GM18870 (cell line): Measurements from ENCODE around the gene HCFC2.
"Not testable (repeated sequence)": the region's sequence is repeated elsewhere in the genome, so short reads cannot be mapped to it uniquely, and the experiment has no call there.

ENCODE experiments used
- ATAC-seq: cut with Tn5 transposase; IDR thresholded peaks from one replicate; pipeline ENCODE4 v1.9.1; 2021; ENCODE audit warnings: moderate library complexity; ENCODE audit not compliant: unreplicated experiment

HCFC2 gene

DNA sequence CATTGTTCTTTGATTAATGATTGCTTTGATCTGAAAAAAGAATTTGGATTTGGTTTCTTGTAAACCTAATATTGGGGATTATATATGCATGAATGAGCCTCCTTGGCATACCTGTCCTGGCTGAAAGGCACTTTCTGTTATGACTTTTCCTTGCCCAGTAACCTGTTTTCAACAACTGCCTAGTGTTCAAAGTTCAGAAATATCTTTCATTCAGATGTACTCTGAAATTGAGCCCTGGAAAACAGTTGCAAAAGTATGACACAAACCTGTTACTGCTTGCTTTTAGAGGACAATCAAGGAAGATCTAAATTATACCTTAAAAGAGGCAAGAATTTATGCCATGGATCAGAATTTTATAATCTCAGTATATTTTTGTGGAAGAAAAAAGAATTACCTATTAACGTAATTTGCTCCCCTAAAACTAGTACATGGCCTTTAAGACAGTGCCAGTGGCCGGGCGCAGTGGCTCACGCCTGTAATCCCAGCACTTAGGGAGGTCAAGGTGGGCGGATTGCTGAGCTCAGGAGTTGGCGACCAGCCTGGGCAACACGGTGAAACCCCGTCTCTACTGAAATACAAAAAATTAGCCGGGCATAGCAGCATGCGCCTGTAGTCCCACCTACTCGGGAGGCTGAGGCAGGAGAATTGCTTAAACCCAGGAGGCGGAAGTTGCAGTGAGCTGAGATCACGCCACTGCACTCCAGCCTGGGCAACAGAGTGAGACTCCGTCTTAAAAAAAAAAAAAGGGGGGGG, 50.7 kb downstream of the HCFC2 start:
- ATAC-seq = not testable (repeated sequence)

DNA sequence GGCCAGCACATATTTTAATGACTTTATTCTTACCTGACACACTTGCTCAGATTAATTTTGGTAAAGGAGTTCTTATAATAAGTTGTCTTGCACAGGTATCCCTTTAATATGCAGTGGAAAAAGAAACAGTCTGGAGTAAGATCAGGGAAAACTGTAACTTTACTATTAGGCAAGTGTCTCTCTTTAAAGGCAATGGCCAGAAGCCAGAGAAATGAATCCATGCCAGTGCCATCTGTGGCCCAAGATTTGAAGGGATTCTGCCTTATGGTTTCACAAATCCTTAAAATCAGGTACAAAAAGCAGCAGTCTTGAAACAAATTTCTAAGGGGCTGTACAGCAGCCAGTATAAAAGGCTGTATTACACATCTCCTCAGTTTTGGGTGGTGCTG, 51.2 kb downstream of the HCFC2 start:
- no peak for ATAC-seq

DNA sequence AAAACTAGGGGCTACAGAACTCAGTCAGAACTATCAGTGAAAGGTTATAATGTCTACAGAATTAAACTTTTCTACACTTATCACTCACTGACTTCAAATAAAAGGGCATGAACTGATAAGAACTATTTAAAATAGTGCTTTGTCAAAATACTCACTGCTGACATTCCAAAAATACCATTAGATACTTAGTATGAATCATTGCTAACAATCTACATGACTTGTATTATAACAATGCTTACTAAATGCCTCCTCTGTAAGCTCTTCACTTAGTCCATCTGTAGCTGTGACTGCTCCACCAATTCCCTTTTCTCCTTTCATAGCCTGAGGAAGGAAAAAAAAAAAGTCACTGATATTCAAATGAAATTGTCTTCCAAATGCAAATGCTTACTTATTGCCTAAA, 56.7 kb downstream of the HCFC2 start:
- ATAC-seq = no peak

DNA sequence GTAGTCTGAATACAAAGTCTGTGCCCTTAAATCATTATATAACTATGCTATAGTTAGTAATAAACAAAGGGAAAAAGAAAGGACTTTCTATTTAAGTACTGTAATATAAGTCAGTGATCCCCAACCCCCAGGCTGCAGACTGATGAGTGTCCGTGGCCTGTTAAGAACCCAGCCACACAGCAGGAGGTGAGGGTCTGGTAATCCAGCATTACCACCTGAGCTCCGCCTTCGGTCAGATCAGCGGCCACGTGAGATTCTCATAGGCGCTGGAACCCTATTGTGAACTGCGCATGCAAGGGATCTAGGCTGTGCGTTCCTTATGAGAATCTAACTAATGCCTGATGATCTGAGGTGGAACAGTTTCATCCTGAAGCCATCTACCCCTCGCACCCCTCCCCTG, 58.0 kb downstream of the HCFC2 start:
- ATAC-seq = no peak

DNA sequence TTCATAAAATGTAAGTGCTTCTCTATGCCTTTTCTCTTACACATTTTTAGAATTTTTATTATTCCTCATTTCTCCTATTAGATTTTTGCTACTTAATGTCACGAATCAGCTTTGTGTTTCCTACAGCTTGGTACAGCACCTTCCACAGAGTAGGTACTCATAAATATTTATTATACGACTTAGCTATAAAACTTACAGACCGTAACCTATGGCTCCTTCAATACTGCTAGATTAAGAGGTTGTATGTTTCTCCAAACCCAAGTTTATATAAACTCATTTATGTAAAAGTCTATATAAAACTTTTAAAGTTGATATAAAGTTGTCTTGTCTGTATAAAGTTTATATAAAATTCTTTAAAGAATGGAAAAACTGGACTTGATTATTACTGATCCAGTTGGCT, 62.2 kb downstream of the HCFC2 start:
- ATAC-seq = no peak

DNA sequence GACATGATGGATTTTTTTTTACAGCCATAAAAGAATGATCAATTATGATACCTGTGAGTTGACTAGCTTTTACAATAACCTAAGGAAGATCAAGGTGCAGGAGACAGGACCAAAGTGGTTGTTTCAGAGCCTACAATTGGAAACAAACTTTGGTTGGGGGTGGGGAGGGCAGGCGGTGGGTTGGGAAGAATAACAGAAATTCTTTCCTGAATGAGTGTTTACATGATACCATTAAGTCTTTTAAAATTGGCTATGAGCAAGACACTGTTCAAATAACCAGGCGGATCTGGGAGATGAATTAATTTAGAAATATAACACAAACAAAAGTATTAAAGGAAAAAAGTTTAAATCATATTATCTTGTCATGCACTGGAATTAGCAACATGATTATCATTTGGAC, 66.4 kb downstream of the HCFC2 start:
- ATAC-seq = no peak

DNA sequence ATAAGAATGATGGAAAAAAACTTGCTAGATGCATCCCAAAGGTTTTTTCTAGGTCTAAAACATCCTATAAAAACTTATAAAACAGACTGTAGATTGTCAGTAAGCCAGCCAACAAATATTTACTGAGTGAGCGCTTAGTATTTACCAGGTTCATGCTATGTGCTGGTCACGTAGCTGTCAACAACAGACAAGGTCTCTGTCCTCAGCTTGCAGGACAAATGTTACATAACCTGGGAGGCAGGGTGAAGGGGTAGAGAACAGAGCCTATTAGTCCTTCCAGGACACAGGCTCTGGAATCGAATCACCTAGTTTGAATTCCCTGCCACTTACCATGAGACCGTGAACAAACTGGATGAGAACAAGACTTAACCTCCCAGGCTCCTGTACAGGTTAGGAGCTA, 67.3 kb downstream of the HCFC2 start:
- ATAC-seq = no peak

DNA sequence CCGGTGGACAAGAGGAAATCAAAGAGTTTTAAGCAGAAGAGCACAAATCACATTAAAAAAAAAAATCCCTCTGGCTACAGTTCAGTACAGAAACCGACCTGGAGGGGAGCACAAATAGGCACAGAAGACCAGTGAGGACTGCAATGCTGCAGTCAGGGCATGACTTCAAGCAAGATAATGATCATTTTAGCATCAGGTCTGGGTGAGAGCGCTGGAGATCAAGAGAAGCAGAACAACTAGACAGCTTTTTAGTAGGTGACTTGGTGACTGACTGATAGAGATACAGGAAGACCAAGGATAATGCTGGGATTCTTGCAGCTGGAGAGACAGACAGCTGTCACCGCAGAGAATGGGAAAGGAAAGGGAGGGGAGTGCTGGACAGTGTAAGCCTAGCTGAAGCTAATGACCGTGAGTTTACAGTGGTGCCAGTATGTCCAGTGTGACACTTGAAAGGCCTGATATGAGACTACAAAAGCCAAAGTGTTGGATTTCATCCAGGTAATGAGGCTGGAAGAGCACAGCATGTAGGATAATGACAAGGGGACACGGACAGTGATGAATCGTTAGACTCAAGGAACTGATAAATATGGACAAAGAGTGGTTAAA, 68.1 kb downstream of the HCFC2 start:
- no peak for ATAC-seq

DNA sequence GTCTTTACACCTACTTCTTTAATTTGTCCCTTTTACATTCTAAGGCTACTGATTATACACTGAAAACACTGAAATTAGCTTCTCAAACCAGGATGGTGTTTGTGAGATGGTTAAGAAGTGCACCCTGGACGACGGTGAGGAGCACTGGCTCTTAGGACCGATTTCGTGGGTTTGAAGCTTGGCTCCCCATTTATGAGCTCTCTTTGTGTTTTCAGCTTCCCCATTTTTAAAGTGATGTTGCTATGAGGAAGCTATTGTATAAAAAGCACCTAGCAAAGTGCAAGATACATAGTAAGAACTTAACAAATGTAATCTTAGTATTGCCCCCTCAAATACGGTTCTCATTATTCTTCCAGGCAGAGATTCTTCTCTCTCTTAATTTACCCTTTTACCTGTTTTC, 69.0 kb downstream of the HCFC2 start:
- no peak for ATAC-seq

DNA sequence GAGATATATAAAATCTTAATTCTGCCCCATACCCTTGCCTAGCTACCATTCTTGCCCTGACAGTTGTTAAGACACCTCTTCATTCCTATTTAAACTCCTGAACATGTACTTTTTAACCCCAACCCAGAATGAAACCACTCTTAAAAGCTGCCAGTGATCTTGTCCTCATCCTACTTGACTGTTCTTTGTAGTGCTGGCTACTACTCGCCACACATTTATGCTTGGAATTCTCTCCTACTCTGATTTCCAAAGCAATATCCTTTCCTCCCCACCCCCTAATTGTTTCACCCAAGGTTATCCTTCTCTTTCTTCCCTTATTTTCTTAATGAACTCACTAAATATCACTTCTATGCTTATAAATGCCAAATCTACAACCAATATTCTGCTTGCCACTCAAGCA, 69.5 kb downstream of the HCFC2 start:
- no peak for ATAC-seq

DNA sequence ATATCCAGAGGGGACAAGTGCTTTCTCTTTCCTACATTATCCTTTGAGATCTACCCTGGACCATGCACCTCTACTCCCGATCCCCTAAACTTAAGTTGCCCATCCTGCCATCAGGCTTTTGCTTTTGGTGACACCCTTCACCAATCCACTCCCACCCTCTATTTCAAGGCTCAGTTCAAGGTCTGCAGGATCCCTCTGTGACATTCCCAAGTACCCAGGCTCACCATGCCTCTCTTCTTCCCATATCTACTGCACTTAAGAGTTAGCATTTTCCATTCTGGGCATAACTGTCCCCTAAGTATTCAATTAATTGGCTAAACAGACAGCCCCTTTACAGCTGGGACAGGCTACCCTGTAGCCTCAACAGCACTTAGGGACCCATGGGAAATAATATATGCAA, 70.6 kb downstream of the HCFC2 start:
- ATAC-seq = no peak

DNA sequence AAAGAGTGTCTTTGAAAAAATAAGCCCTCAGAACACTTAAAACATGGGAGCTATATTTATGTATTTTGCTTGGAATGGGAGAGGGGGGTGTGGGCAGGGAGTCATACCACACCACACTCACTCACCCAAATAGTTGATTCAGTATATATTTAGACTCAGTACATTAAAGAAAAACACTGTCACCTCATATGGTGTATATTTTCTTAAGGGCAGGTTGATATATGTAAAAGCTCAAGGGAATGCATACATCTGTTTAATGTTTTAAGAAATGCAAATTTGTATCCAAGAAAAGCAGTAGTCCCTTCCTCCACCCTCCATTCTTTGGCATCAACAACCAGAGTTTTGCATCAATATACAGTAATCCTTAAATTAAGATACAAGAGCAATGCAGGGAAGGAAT, 72.2 kb downstream of the HCFC2 start:
- no peak for ATAC-seq

DNA sequence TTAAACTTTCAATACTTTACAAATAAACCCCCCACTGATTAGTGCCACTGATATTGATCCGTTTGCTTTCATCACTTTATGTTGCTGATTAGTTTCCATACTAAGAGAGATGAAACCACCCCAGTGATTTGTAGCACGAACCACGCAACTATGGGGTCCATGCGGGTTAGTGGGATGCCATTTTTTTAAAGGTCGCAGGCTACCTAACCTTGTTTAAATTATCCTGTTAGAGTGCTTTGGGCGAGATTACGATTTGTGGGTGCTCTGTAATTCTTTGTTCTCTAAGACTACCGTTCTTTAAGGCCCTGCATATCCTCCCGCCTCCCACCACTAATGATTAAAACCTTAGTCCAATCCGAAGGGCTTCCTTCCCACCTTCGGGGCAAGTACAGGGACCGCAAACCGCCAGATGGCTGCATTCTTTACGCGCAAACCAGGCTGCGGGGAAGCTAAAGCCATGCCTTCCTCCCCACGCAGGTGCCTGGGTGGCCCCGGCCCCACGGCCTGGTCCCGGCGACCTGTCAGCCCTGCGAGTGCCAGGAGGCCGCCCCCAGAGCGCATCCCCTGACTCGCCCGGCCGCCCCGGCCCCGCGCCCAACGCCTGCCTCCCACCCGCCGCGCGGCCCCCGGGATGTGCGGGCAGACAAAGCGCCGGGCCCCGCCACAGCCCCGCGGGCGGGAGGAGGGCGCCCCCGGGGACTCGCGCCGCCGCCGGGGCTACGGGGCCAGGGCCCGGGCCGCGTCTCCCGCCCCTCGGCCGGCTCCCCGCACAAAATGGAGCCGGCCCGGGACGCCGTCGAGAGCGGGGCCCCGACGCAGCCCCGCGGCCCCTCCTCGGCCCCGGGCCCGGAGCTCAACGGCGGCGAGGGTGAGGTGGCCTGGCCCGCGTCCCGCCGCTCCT, 72.9 kb downstream of the HCFC2 start:
- ATAC-seq = no peak

DNA sequence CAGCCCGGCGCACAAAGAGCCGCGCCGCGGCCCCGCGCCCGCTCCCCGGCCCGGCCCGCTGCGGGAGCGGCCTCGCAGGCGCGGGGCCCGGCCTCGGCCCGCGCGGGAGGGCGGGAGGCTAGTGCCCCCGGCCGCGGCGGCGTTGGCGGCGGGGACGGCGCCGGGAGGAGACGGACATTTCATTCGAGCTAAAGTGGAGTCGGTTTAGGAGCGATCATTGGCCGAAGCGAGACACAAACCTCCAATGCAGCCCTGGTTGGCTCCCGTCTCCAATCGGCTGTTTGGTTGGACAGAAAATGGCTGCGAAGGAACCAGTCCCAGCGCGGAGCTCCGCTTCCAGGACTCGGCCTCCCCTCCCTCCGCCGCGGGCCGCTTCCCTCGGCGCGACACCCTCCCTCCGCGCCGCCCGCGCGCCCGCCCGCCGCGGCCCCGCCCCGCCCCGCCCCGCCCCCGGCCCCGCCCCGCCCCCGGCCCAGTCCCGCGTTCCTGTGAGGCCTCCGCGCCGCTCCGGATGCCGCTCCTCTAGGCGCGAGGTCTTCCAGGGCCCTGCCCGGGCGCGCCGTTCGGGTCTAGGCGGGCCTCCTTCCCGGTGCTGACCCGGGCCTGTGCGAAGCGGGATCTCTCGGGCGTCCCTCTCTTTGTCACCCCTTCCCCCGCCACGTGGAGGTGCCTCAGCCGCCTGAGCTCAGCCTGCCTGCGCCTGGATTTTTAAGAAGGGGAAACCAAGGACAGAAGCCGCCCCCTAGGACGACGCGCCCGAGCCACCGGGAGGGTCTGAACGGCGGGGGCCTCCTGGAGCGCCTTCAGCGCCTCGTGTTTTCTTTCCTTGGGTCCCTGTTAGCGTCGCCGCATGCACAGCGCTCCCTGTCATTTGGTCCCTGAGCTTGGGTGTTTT, 73.8 kb downstream of the HCFC2 start, which contains the start of gene NFYB:
NFYB (minus strand) TSS at position 309 of the 895 bp plus-strand sequence. CDS start 2,757 bp downstream, outside the sequence.
- peak; percentile 90 for ATAC-seq

DNA sequence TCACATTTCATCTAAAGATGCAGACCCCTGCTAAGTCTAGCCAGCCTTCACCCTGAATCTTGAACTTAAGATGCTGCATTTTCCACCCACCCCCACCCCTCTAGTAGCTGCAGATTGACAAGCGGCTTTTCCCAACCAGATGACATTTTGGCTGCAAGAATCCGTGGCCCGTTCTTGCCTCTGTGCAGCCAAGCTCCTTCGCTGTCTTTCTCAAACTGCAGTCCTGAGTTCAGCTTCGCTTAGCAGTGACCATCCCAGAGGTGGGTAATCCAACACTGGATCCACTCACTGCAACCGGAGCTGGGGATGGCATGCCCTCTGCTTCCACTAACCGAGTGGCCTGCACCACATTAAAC, 74.4 kb downstream of the HCFC2 start:
- no peak for ATAC-seq

DNA sequence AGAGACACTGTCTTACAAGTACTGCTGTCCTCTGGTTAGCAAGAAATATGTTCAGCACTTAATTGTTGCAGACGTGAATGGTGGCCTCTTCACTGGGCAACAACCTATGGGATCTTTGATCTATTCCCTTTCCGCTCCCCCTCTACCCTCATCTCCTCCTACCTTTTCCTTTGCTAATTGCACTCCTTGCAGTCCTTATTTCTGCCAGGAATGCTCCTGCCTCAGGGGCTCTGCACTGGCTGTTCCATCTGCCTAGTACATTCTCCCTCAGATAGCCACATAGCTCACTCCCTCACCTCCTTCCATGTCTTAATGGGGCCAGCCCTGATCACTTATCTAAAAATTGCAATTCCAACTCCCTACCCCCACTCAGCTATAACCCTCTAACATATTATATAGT, 78.2 kb downstream of the HCFC2 start:
- ATAC-seq = no peak

DNA sequence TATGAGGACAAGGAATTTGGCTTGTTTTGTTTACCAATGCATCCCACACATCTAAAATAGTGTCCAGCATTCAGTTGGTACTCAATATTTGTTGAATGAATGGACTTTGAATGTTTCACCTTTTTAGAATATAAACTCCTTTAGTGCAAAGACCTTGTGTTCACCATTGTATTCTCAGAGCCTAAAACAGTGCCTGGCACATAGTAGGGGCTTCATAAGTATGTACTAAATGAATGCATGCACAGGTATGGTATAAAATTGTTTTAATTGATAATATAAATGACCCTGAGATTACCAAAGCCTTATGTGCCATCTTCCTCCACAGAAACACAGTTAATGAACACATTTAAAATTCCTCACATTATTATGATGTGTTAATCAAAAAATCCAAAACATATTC, 78.7 kb downstream of the HCFC2 start:
- ATAC-seq = no peak

DNA sequence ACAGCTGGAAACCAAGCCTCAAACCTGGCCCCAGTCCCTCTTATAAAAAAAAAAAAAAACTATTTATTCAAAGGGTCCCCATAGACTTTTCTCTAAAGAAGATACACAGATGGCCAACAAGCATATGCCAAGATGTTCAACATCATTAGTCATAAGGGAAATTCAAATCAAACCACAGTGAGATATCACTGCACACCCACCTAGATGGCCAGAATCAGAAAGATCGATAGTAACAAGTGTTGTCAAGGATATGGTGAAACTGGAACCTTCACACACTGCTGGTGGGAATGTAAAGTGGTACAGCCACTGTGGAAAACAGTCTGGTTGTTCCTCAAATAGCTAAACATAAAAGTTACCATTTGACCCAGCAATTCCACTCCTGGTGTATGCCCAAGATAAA, 79.6 kb downstream of the HCFC2 start:
- ATAC-seq = no peak

DNA sequence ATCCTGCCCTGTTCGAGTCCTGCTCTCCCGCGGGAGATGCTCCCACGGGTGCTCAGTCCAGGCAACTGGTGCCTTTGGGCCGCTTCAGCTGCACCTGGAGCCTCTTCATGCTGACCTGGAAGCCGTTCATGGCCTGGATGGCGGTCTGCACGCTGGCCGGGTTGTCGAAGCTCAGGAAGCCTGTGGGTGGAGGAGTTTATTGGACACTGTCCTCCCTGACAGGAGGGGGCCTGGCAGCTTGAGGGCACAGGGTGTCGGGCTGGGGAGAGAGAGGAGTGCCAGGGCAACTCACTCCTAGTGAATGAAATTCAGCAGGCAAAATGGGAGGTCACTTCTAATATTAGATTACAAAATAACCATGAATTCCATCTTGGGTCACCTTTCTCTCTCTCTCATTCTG, 83.0 kb downstream of the HCFC2 start:
- ATAC-seq = no peak

DNA sequence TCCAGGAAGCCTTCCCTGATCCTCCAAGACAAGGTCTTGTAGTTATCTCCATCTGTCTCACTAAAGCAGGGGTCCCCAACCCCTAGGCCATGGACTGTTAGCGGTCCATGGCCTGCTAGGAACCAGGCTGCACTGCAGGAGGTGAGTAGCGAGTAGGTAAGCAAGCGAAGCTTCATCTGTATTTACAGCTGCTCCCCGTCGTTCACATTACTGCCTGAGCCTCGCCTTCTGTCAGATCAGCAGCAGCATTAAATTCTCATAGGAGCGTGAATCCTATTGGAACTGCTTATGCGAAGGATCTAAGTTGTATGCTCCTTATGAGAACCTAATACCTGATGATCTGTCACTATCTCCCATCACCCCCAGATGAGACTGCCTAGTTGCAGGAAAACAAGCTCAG, 86.1 kb downstream of the HCFC2 start:
- no peak for ATAC-seq

DNA sequence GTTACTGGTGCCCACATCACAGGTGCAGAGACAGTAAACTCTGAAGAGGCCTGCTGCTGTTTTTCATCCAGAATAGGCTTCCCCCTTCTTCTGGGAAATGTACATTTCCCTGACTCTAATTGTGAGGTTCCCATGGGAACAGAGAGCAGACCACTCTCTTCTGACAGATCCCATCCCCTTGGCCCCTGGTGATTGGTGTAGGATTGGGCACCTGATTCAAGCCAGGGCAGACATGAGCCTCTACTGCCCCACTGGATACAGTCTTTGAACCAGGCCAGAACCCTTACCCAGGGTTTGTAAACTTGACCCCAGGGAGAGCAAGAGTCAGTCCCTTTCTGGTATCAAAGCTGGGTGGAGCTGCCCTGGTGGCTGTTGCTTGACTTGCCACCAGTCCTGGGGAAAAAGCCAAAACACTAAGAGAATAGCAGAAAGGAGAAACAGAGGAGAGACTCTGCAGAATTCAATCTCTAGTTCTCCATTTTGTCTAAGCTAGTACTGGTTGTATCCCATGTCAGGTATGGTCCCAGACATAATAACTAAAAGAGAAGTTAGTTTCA, 88.4 kb downstream of the HCFC2 start:
- no peak for ATAC-seq
